K562 (cell line): Measurements from ENCODE around the gene SLC38A2. TPM values are rescaled to one million over a fixed set of nuclear protein-coding genes. Genes with fewer than 3 reads are reported as not detected.

Experiments
- ATAC-seq: fragments of 200-7000 bp; cut with Tn5 transposase; 3 replicates; pipeline ENCODE4 v1.9.1; 2020; ENCODE audit warnings: moderate library complexity
- BruUV-seq: library from RNA; stranded (reverse); fragments of 400-500 nt; replicated peaks from 2 replicates; lab custom pipeline; 2021; lab: Mats Ljungman, UMichigan
- CTCF ChIA-PET: fragments of 300-600 bp; formaldehyde crosslinking; extraction: SDS; loops from one replicate; lab custom pipeline; 2021; ENCODE audit warnings: low intra/inter-chr PET ratio; lab: Yijun Ruan, JAX
- POLR2A ChIA-PET: fragments of 300-600, 350-650 bp; sonication (Branson Sonifier 250); formaldehyde crosslinking; extraction: SDS; loops from one replicate; lab custom pipeline; 2021; ENCODE audit warnings: antibody characterized with exemption, inconsistent platforms; lab: Yijun Ruan, JAX
- DNase-seq, 4 experiments: peaks; one replicate each; pipeline versions ENCODE4 v3.0.0 to v3.0.0-alpha.2; 2011 to 2018; ENCODE audit warnings: low spot score in 3 of 4, mixed read lengths in 3 of 4; ENCODE audit errors: extremely low read depth in 1 of 4
- FAIRE-seq: peaks from 2 replicates; lab custom pipeline; 2011; peaks lifted over from hg19 to GRCh38; lab: Jason Lieb, UNC
- H2AFZ ChIP-seq: 2 replicates; pipeline ENCODE4 v1.6.0; 2011; ENCODE audit warnings: low read depth, low read length, control low read depth, inconsistent platforms
- H3K27ac ChIP-seq: fragments of 200-600 bp; 3 replicates; pipeline ENCODE4 v1.8.0; 2011; ENCODE audit warnings: low read depth, mild to moderate bottlenecking, control low read depth, inconsistent platforms, low read length, moderate library complexity, mixed read lengths; ENCODE audit errors: extremely low read depth
- H3K27me3 ChIP-seq, 2 experiments: fragments of 300-600 bp in 1 of 2; 2 replicates in 1 of 2; 3 replicates in 1 of 2; pipeline versions ENCODE4 v1.6.0 to v1.8.0; 2011; ENCODE audit warnings: inconsistent platforms in 2 of 2, low read length in 2 of 2, mild to moderate bottlenecking in 1 of 2, mixed read lengths in 1 of 2, moderate library complexity in 1 of 2; ENCODE audit not compliant: control insufficient read depth in 2 of 2, insufficient read depth in 2 of 2
- H3K36me3 ChIP-seq: fragments of 300-600 bp; 3 replicates; pipeline ENCODE4 v1.8.0; 2011; ENCODE audit warnings: mild to moderate bottlenecking, low read length, inconsistent platforms; ENCODE audit not compliant: control insufficient read depth, insufficient read depth
- H3K4me1 ChIP-seq, 2 experiments: fragments of 200-600 bp in 1 of 2; replicated peaks in 1 of 2; 2 replicates in 1 of 2; 3 replicates in 1 of 2; pipeline versions ENCODE4 v1.5.1 to v1.8.0; 2011; ENCODE audit warnings: inconsistent platforms in 2 of 2, low read length in 2 of 2, mild to moderate bottlenecking in 1 of 2, mixed read lengths in 1 of 2, moderate library complexity in 1 of 2; ENCODE audit not compliant: control insufficient read depth in 2 of 2, insufficient read depth in 2 of 2
- H3K4me2 ChIP-seq: 2 replicates; pipeline ENCODE4 v1.6.1; 2011; ENCODE audit warnings: low read length, control low read depth, inconsistent platforms, mixed read lengths; ENCODE audit not compliant: insufficient read depth
- H3K4me3 ChIP-seq: fragments of 200-600 bp; sonication (generic), shearing (Covaris generic); 2 replicates; pipeline ENCODE4 v1.5.1; 2016; ENCODE audit warnings: control low read depth, inconsistent platforms
- H3K79me2 ChIP-seq: fragments of 200-600 bp; 3 replicates; pipeline ENCODE4 v1.8.0; 2011; ENCODE audit warnings: low read length, inconsistent platforms; ENCODE audit not compliant: control insufficient read depth, insufficient read depth
- H3K9ac ChIP-seq, 2 experiments: 2 replicates each; pipeline versions ENCODE4 v1.6.0 to v1.6.1; 2011; ENCODE audit warnings: low read depth in 2 of 2, low read length in 2 of 2, control low read depth in 1 of 2, inconsistent platforms in 1 of 2, mild to moderate bottlenecking in 1 of 2, mixed read lengths in 1 of 2; ENCODE audit not compliant: insufficient read depth in 1 of 2
- H3K9me1 ChIP-seq: one replicate; pipeline ENCODE4 v1.6.0; 2011; ENCODE audit warnings: inconsistent platforms, mild to moderate bottlenecking, low read length, moderate library complexity; ENCODE audit not compliant: control insufficient read depth, insufficient read depth
- H3K9me3 ChIP-seq: replicated peaks from 2 replicates; pipeline ENCODE4 v1.5.1; 2011; ENCODE audit warnings: low read depth, low read length, inconsistent platforms; ENCODE audit not compliant: control insufficient read depth, insufficient read depth
- H4K20me1 ChIP-seq: replicated peaks from 2 replicates; pipeline ENCODE4 v1.6.1; 2011; ENCODE audit warnings: low read length, inconsistent platforms, mixed read lengths; ENCODE audit not compliant: control insufficient read depth, insufficient read depth
- ELF4 ChIP-seq: fragments of 450-650 bp; formaldehyde crosslinking; IDR thresholded peaks from 2 replicates; pipeline ENCODE4 v1.4.0; 2022; ENCODE audit warnings: missing genetic modification characterization
- POLR2B ChIP-seq: fragments of 450-650 bp; IDR thresholded peaks from 2 replicates; pipeline ENCODE4 v1.6.1; 2018; ENCODE audit warnings: low read depth; ENCODE audit not compliant: partially characterized antibody
- TCF3 ChIP-seq: sonication (generic); formaldehyde crosslinking; IDR thresholded peaks from 2 replicates; pipeline ENCODE4 v1.4.0; 2020; ENCODE audit warnings: mild to moderate bottlenecking, missing genetic modification reagents
- ZNF253 ChIP-seq: fragments of 250-450 bp; sonication (Bioruptor Pico); conservative IDR thresholded peaks from 2 replicates; pipeline ENCODE4 v1.6.1; 2021; ENCODE audit warnings: mild to moderate bottlenecking
- WGBS: fragments of 100-300 bp; shearing (Covaris generic); methylation state at CpG from one replicate; pipeline ENCODE4 v1.1.6; 2016; ENCODE audit warnings: low coverage, mixed read lengths; ENCODE audit not compliant: insufficient coverage; ENCODE audit errors: missing lambda C conversion rate; 5-methylcytosine and 5-hydroxymethylcytosine counted together
- in situ Hi-C: fragments of 300-500 bp; cut with MboI; formaldehyde crosslinking; loops from 4 replicates; pipeline ENCODE4 v1.15.0; 2018; ENCODE audit warnings: inconsistent platforms, mixed read lengths
- intact Hi-C: fragments of 100-400 bp; cut with micrococcal nuclease; formaldehyde crosslinking; loops from 2 replicates; pipeline ENCODE4 v1.14.2; 2022
- polyA plus RNA-seq, 8 experiments: library from polyadenylated mRNA; depleted of rRNA in 4 of 8; stranded (reverse) in 5 of 8; unstranded in 3 of 8; fragments of >200 nt; fragmentation: Nextera tagmentation in 2 of 8; fragmentation: Illumina TruSeq in 1 of 8; extraction: Ambion mirVana in 2 of 8; extraction: Trizol in 1 of 8; gene quantifications; 2 replicates each; pipeline versions ENCODE4 v1.2.1 to v1.2.3, GENCODE V29; 2011 to 2014; ENCODE audit warnings: inconsistent platforms in 1 of 8, missing spikeins in 1 of 8
- total RNA-seq, 7 experiments: library from RNA; depleted of rRNA in 6 of 7; stranded (reverse); fragments of >200 nt in 6 of 7; fragmentation: Illumina TruSeq in 2 of 7; extraction: Trizol in 2 of 7; gene quantifications; 2 replicates each; pipeline versions ENCODE4 v1.2.1 to v1.2.3, GENCODE V29; 2011 to 2021; ENCODE audit warnings: low replicate concordance in 1 of 7

Gene SLC38A2
- total and polyA plus RNA-seq, 9 of the 15 experiments (the other 6 are each of a cell fraction or from before 2014, with no cell fraction given): 98.7 to 292 (median 143) TPM

GRCh38 chr12:46367351-46368029, 5.1 kb downstream of the SLC38A2 start:
- Histone ChIP-seq H2AFZ (no peak overlapping the region), H3K9ac (no peak overlapping the region)
- in situ Hi-C loops: no loop called here
- 0 out of 2 replicates have a peak, but pooled peaks have one; percentile 7 for TF ChIP-seq TCF3 (CRISPR knock-in tag)
- TF ChIP-seq ZNF253: no peak
- TF ChIP-seq POLR2B: peak; percentile 14
- TF ChIP-seq, all 486 proteins: peak for 2
- BruUV-seq: no TSS peak
- Histone ChIP-seq H3K4me3 (no peak overlapping the region), H3K27me3 (no peaks in the 10 kb centered on the region), H3K9me1 (peaks cover 14% of the 10 kb centered on the region), H3K79me2 (peaks cover 70% of the 10 kb centered on the region), H3K9me3 (no peaks in the 10 kb centered on the region), H3K36me3 (peaks cover 86% of the 10 kb centered on the region), H4K20me1 (peaks cover 42% of the 10 kb centered on the region), H3K27ac (no peak overlapping the region), H3K4me1 (peaks cover 6 to 46% of the 10 kb centered on the region in 2 experiments), H3K4me2 (peak overlapping the region; percentile 54; the same call in 1 of the 2 replicates)
- POLR2A ChIA-PET: interaction anchor here (0.7 to 7.9 kb wide), 7 partner anchors 8 to 304 kb away, joined by 3 to 90 read pairs (median 3); no protein-coding TSS in a partner anchor
- CTCF ChIA-PET: no interaction called here
- ATAC-seq (no peak), FAIRE-seq (no peak), DNase-seq (no peak)
- intact Hi-C loops: no loop called here
- 81% methylated on average over 5 of the region's 5 CpGs for WGBS

- Histone ChIP-seq H2AFZ (no peak overlapping the region), H4K20me1 (peaks cover 42% of the 10 kb centered on the region), H3K79me2 (peaks cover 63% of the 10 kb centered on the region), H3K36me3 (peaks cover 94% of the 10 kb centered on the region), H3K4me1 (peaks cover 5 to 46% of the 10 kb centered on the region in 2 experiments), H3K9me1 (peaks cover 14% of the 10 kb centered on the region), H3K27ac (no peak overlapping the region), H3K9me3 (no peaks in the 10 kb centered on the region), H3K4me2 (no peak overlapping the region), H3K4me3 (no peak overlapping the region), H3K9ac (no peak overlapping the region), H3K27me3 (no peaks in the 10 kb centered on the region)
- no TSS peak for BruUV-seq
- no peak for FAIRE-seq
- ChIA-PET CTCF (interaction anchor here (0.6 kb wide), 1 partner anchor 12 kb away, joined by 3 read pairs; no protein-coding TSS in a partner anchor), POLR2A (interaction anchor here (1.0 to 7.9 kb wide), 4 partner anchors 9 to 298 kb away, joined by 3 to 90 read pairs (median 4); no protein-coding TSS in a partner anchor)
- TF ChIP-seq ELF4 (CRISPR knock-in tag): no peak
- DNase-seq: no peak
- intact Hi-C loops (no loop called here), in situ Hi-C loops (no loop called here)
- ATAC-seq: no peak
- WGBS: 77% methylated on average over 5 of the region's 5 CpGs
Observed at GRCh38 chr12:46366771-46367170, 5.8 kb downstream of the SLC38A2 start.
